SK-N-MC (cell line): ENCODE data around the gene TCF19.
"Not testable (repeated sequence)": the region's sequence is repeated elsewhere in the genome, so short reads cannot be mapped to it uniquely, and the experiment has no call there.

Experiments used
- EZH2 ChIP-seq: fragments of 200-600 bp; sonication (generic); IDR thresholded peaks from one replicate; pipeline ENCODE4 v1.6.1; 2017; ENCODE audit warnings: antibody characterized with exemption
- POLR2AphosphoS5 ChIP-seq: IDR thresholded peaks from 2 replicates; pipeline ENCODE4 v1.6.1; 2012; ENCODE audit warnings: mild to moderate bottlenecking, low read depth, low read length, borderline replicate concordance

DNA sequence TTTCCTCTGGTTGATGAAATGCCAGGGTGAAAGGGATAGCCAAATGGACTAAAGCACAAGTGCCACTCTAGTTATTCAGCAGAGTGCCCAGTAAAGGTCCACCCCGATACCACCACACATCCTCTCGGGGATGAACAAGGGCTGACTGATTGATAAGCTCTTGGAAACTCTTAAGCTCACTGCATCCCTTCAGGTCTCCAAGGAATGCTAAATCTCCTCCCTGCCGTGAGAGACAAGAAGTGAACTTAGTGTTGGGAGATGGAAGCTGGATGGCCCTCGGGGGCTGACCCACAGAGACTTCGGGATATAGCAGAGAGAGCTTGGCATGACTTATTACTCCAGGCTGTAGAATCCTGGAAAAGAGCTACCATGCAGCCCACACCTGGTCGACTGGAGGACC is 25.5 kb downstream of the TCF19 start:
- TF ChIP-seq EZH2, POLR2AphosphoS5: not testable (repeated sequence)
